Endodermal cell (in vitro differentiated cells): ENCODE results near the gene TFEC. TPM values are rescaled to one million over a fixed set of nuclear protein-coding genes. Genes with fewer than 3 reads are reported as not detected.
"Not testable (repeated sequence)": the region's sequence is repeated elsewhere in the genome, so short reads cannot be mapped to it uniquely, and the experiment has no call there.

ENCODE experiments used
- DNase-seq: peaks from one replicate; pipeline ENCODE4 v3.0.0-alpha.2; 2017
- H3K27ac ChIP-seq: 2 replicates; pipeline ENCODE4 v1.5.1; 2013; ENCODE audit warnings: mild to moderate bottlenecking, low read depth, low read length, moderate library complexity
- H3K27me3 ChIP-seq: 2 replicates; pipeline ENCODE4 v1.6.1; 2013; ENCODE audit warnings: mild to moderate bottlenecking, low read length, moderate library complexity; ENCODE audit not compliant: insufficient read depth, control insufficient read depth, poor library complexity, severe bottlenecking
- H3K36me3 ChIP-seq: 2 replicates; pipeline ENCODE4 v1.7.0; 2013; ENCODE audit warnings: mild to moderate bottlenecking, low read length, moderate library complexity; ENCODE audit not compliant: control insufficient read depth, insufficient read depth
- H3K4me1 ChIP-seq: one replicate; pipeline ENCODE4 v1.7.0; 2013; ENCODE audit warnings: low read length; ENCODE audit not compliant: control insufficient read depth, insufficient read depth
- H3K4me3 ChIP-seq: 2 replicates; pipeline ENCODE4 v1.5.1; 2013; ENCODE audit warnings: mild to moderate bottlenecking, low read length, moderate library complexity
- H3K9ac ChIP-seq: 2 replicates; pipeline ENCODE4 v1.6.1; 2013; ENCODE audit warnings: mild to moderate bottlenecking, low read length, moderate library complexity; ENCODE audit not compliant: poor library complexity, severe bottlenecking; ENCODE audit errors: extremely low read depth
- H3K9me3 ChIP-seq: 2 replicates; pipeline ENCODE4 v1.6.1; 2013; ENCODE audit warnings: mild to moderate bottlenecking, low read length, moderate library complexity; ENCODE audit not compliant: control insufficient read depth
- H3K27ac Mint-ChIP-seq: 2 replicates; pipeline ENCODE4 v1.8.0; 2020; ENCODE audit warnings: mixed read lengths
- H3K27me3 Mint-ChIP-seq: 2 replicates; pipeline ENCODE4 v1.8.0; 2021; ENCODE audit warnings: mild to moderate bottlenecking, mixed read lengths; ENCODE audit not compliant: insufficient read depth
- H3K36me3 Mint-ChIP-seq: 2 replicates; pipeline ENCODE4 v1.8.0; 2020; ENCODE audit warnings: low read depth, mixed read lengths
- H3K4me1 Mint-ChIP-seq: 2 replicates; pipeline ENCODE4 v1.8.0; 2020; ENCODE audit warnings: mixed read lengths
- H3K4me3 Mint-ChIP-seq: 2 replicates; pipeline ENCODE4 v1.8.0; 2020; ENCODE audit warnings: mild to moderate bottlenecking, moderate library complexity, mixed read lengths
- H3K9me3 Mint-ChIP-seq: 2 replicates; pipeline ENCODE4 v1.8.0; 2020; ENCODE audit warnings: mild to moderate bottlenecking, mixed read lengths
- CTCF ChIP-seq: fragments of 200-600 bp; sonication (generic); conservative IDR thresholded peaks from 2 replicates; pipeline ENCODE4 v1.5.0; 2021; ENCODE audit warnings: antibody characterized with exemption, mild to moderate bottlenecking
- WGBS, 2 experiments: methylation state at CpG; one replicate each; pipeline versions ENCODE4 v1.1.5 to v1.1.7; 2013; ENCODE audit warnings: missing lambda C conversion rate in 2 of 2, mixed read lengths in 1 of 2; ENCODE audit not compliant: insufficient coverage in 1 of 2, insufficient read length in 1 of 2; 5-methylcytosine and 5-hydroxymethylcytosine counted together
- total RNA-seq, 2 donors: library from RNA; stranded (reverse); fragmentation: NEBNext Ultra II Directional in 1 of 2; extraction: Animal tissue kit (Norgen Biotek cat#: 25700) in 1 of 2; gene quantifications; 2 replicates in 1 of 2; 3 replicates in 1 of 2; pipeline ENCODE4 v1.2.1, GENCODE V29; 2021

The TFEC gene
- total RNA-seq, 2 donors from 2014 or later = not detected

GRCh38 chr7:115937960-115938359 lies 92.6 kb downstream of the TFEC start:
- TF ChIP-seq CTCF = no peak
- Histone ChIP-seq H3K27me3 (no peaks in the 10 kb centered on the region), H3K9ac (no peak overlapping the region), H3K36me3 (no peaks in the 10 kb centered on the region), H3K9me3 (no peaks in the 10 kb centered on the region), H3K27ac (no peak overlapping the region), H3K4me3 (no peak overlapping the region), H3K4me1 (no peaks in the 10 kb centered on the region)
- H3K4me1 Mint-ChIP-seq = no peaks in the 10 kb centered on the region
- H3K4me3 Mint-ChIP-seq = no peak overlapping the region
- no peaks in the 10 kb centered on the region for H3K36me3 Mint-ChIP-seq
- no peaks in the 10 kb centered on the region for H3K9me3 Mint-ChIP-seq
- H3K27me3 Mint-ChIP-seq = no peaks in the 10 kb centered on the region
- WGBS, 2 experiments = 95% methylated on average over 1 of the region's 1 CpG; no CpG with 5 or more reads in 1 of the 2 experiments
- no peak for DNase-seq
- H3K27ac Mint-ChIP-seq = no peak overlapping the region

- H3K4me3 ChIP-seq = no peak overlapping the region
- Mint-ChIP-seq H3K36me3 (no peaks in the 10 kb centered on the region), H3K27me3 (no peaks in the 10 kb centered on the region), H3K4me1 (no peaks in the 10 kb centered on the region), H3K9me3 (no peaks in the 10 kb centered on the region), H3K4me3 (no peak overlapping the region), H3K27ac (no peak overlapping the region)
- TF ChIP-seq CTCF = no peak
- whole genome bisulfite sequencing, 2 experiments = 60 to 69% methylated on average over 1 to 4 of the region's 4 CpGs
- no peaks in the 10 kb centered on the region for H3K36me3 ChIP-seq
- no peaks in the 10 kb centered on the region for H3K9me3 ChIP-seq
- no peak overlapping the region for H3K9ac ChIP-seq
- DNase-seq = no peak
- H3K27me3 ChIP-seq = no peaks in the 10 kb centered on the region
- no peak overlapping the region for H3K27ac ChIP-seq
- H3K4me1 ChIP-seq = no peaks in the 10 kb centered on the region
Measured at GRCh38 chr7:115933471-115933870, 97.1 kb downstream of the TFEC start.

- no peaks in the 10 kb centered on the region for H3K27me3 Mint-ChIP-seq
- WGBS, 2 experiments = 67% methylated on average over 2 of the region's 2 CpGs; no CpG with 5 or more reads in 1 of the 2 experiments
- Histone ChIP-seq H3K36me3 (no peaks in the 10 kb centered on the region), H3K27ac (no peak overlapping the region), H3K9ac (no peak overlapping the region), H3K4me1 (no peaks in the 10 kb centered on the region), H3K27me3 (no peaks in the 10 kb centered on the region), H3K9me3 (no peaks in the 10 kb centered on the region), H3K4me3 (no peak overlapping the region)
- no peak overlapping the region for H3K4me3 Mint-ChIP-seq
- no peaks in the 10 kb centered on the region for H3K9me3 Mint-ChIP-seq
- H3K27ac Mint-ChIP-seq = no peak overlapping the region
- no peak for TF ChIP-seq CTCF
- no peaks in the 10 kb centered on the region for H3K36me3 Mint-ChIP-seq
- no peaks in the 10 kb centered on the region for H3K4me1 Mint-ChIP-seq
- no peak for DNase-seq
Measured at GRCh38 chr7:115932880-115933279, 97.7 kb downstream of the TFEC start.

GRCh38 chr7:115930184-115930583 lies 100.4 kb downstream of the TFEC start:
- not testable (repeated sequence) for H3K36me3 ChIP-seq, H3K4me3 Mint-ChIP-seq, H3K27me3 ChIP-seq, H3K27me3 Mint-ChIP-seq, H3K27ac ChIP-seq, DNase-seq, H3K4me3 ChIP-seq, H3K9ac ChIP-seq, H3K9me3 ChIP-seq, H3K4me1 ChIP-seq, H3K4me1 Mint-ChIP-seq, H3K9me3 Mint-ChIP-seq, H3K27ac Mint-ChIP-seq, H3K36me3 Mint-ChIP-seq
- WGBS, 2 experiments = 100% methylated on average over 2 of the region's 4 CpGs; no CpG with 5 or more reads in 1 of the 2 experiments

GRCh38 chr7:115929736-115930135 lies 100.8 kb downstream of the TFEC start:
- 75 to 93% methylated on average over 1 to 2 of the region's 3 CpGs for WGBS, 2 experiments
- not testable (repeated sequence) for H3K4me3 ChIP-seq, H3K9me3 Mint-ChIP-seq, H3K9me3 ChIP-seq, H3K27ac ChIP-seq, H3K27ac Mint-ChIP-seq, H3K27me3 ChIP-seq, DNase-seq, H3K36me3 ChIP-seq, H3K36me3 Mint-ChIP-seq, H3K4me1 Mint-ChIP-seq, H3K27me3 Mint-ChIP-seq, H3K9ac ChIP-seq, H3K4me1 ChIP-seq, H3K4me3 Mint-ChIP-seq
